NCI-H1092 (cell line): ENCODE measurements around the gene PLCD4.
A peak's percentile ranks its signal among the peaks of the same experiment; 100 is the strongest.

ENCODE experiments used
- DNase-seq: peaks from one replicate; lab custom pipeline; 2025; lab: John Stamatoyannopoulos, UW

PLCD4 gene

DNA sequence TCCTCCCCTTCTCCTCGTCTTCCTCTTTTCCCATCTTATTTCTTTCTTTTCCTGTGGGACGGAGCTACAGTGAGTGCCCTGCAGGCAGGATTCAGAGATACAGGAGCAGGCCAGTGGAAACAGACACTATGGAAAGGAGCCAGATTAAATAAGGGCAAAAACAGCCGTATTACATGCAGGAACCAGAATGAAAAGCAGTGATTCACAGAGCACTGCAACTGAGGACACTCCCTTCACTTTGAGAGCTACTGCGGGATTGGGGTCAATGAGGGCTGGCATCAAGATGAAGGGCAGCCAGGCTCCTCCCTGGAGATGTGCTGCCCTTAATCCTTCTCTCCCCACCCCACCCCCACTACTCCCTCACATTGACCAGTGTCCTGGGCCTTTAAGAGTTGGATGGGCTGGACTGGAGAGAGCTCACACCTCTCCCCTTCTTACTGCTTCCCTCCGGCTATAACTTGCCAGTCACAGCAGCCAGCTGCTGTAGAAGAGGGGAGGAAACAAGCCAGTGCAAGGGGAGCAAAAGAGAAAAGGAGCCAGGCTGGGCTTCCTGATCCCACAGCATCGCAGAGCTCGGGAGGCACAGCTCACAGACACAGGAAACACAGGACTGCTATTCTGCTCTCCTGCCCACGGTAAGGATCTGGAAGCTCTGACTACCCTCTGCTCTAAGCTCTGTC is at the start of gene PLCD4:
TSS of gene PLCD4 (plus strand) at position 464 of the 680 bp plus-strand sequence. CDS start 7,841 bp downstream, outside the sequence.
- peak; percentile 14 for DNase-seq

DNA sequence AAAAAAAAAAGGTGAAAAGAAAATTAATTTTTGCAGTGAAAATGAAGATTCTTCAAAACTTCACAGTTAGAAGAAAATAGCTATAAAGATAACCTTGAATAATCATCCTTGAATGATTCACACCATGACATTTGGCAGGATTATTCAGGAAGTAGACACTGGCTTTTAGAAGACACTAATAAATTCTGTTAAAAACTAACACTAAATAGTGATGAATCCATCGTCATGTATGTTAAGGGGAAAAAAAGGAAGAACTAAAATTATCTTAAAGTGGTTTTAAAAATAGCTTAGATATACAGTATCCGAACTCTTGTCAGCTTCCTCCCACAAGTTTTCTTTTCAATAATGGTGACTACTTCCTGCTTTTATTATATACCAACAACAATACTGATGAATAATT is 49.8 kb upstream of the PLCD4 start:
- no peak for DNase-seq

GRCh38 chr2:218558986-218559385 is 48.7 kb upstream of the PLCD4 start:
- DNase-seq: no peak

DNA sequence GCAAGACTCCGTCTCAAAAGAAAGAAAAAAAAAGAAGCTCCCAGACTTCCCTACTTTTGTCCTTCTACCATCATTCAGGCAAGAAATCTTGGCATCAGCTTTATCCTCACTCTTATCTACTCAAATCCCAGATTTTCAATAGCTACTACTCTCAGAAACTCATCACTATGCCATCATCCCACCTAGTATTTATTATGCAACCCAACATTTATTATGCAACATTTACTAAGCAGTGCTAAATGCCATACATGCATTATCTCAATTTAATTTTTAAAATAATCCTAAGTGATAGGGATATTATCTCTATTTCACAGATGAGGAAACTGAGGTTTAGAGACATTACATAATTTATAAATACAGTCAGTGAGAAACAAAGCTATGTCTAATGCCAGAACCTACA is 43.6 kb upstream of the PLCD4 start:
- no peak for DNase-seq

- DNase-seq: no peak
These were observed 41.4 kb upstream of the PLCD4 start for GRCh38 chr2:218566296-218566695.

GRCh38 chr2:218567797-218568189 is 39.9 kb upstream of the PLCD4 start:
- DNase-seq: peak; percentile 59

GRCh38 chr2:218568190-218569037 is 39.3 kb upstream of the PLCD4 start, which contains the start of the genes CNOT9 and USP37:
TSS of gene CNOT9 (plus strand) at chr2:218568839. CDS start at chr2:218568955, 116 bp downstream.
TSS of gene USP37 (minus strand) at chr2:218568351. CDS start at chr2:218558653, 9,698 bp downstream.
- peak; percentile 95 for DNase-seq

DNA sequence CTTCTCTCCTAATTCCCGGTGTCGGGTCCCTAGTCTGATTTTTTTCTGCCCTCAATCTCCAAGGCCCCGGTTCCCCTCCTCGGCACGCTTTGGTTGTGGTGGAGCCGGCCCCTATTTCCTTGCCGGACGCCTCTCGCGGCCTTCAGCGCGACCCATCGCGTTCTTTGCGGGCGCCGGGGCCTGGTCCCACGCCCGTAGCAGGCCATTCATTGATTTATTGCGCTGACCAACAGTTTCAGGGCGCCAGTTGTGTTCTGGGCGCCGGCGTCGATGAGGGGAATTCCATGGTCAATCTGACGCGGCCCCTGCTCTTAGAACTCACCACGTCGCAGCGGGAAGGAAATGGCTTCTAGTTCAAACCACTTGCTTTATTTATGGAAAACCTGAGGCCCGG is 38.7 kb upstream of the PLCD4 start:
- DNase-seq: no peak

DNA sequence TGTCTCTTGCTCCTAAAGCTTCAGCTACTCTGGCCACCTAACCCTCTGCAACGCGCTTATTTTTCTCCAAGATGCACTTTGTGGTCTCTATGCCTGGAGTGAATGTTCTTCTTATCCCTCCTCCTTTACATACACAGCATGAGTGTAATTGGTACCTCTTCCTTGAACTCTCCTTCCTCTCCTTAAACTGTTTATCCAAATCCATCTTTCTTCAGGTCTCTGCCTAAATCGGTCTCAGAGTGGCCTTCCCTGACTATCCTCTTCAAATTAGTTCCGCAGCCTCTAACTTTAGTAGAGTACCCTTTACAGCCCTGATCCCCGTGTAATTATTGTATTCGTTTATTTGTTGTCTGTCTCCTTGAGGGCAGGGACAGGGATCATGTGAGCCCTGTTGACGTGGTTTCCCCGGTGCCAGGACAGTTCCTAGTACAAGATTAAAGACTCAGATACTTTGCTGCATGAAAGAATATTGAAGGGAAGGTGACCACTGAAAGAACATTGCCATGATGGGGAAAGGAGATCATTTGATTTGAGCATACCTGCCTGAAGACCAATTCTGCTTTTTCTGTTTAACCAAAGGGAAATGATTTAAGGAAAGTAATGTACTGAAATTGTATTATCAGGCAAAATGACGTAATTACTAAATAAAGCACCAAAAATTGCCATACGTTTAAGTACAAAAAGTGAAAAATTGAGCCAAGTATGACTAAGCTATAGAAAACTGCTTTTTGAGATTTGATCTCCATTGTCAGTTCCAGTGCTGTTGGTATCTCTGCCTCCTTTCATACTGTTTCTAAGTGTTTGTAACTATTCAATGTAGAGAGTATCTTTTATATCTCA is 37.8 kb upstream of the PLCD4 start:
- no peak for DNase-seq

GRCh38 chr2:218570850-218571249 is 36.8 kb upstream of the PLCD4 start:
- DNase-seq: no peak

GRCh38 chr2:218576854-218577253 is 30.8 kb upstream of the PLCD4 start:
- no peak for DNase-seq

- no peak for DNase-seq
These were observed 30.0 kb upstream of the PLCD4 start for GRCh38 chr2:218577482-218578220.

DNA sequence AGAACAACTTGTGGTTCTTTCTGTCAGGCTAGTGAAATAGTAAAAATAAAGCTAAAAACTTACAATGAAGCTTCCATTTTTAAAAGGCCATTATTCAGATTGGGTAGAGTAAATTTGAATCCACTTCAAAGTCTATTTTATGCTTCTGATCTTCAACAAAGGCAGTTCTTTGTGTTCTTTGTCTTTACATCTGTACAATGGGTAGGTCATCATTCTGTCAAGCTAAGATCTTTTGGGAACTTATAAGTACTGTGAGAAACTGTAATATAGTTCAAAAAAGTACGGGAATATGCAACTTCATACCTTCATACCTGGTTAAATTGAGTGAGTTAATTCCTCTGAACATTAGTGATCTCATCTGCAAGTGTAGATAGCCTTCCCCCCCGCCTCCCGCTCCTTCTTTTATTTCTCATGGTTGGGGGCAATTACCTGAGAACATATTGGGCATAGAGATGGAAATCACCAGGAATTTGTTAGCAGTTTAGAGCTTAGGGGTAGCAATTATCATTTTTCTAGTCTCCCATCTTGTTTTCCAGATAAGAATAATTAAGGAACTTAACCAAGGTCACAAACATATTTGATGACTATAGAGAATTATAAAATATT is 29.3 kb upstream of the PLCD4 start:
- DNase-seq: no peak

DNA sequence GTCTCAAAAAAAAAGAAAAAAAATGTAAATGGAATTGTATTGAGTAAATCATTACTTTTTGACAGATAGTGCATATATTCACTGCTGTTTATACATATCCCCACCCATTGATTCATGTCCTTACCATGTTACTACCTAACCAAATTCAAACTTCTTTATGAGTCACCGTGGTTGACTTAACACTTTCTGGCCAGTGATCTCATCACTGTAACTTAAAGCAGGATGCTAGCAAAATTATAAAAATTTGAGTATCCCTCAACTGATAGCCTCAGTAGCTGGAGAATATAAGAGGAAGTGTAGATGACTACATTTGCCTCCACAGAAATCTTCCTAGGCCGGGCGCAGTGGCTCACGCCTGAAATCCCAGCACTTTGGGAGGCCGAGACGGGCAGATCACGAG is 25.6 kb upstream of the PLCD4 start:
- no peak for DNase-seq

DNA sequence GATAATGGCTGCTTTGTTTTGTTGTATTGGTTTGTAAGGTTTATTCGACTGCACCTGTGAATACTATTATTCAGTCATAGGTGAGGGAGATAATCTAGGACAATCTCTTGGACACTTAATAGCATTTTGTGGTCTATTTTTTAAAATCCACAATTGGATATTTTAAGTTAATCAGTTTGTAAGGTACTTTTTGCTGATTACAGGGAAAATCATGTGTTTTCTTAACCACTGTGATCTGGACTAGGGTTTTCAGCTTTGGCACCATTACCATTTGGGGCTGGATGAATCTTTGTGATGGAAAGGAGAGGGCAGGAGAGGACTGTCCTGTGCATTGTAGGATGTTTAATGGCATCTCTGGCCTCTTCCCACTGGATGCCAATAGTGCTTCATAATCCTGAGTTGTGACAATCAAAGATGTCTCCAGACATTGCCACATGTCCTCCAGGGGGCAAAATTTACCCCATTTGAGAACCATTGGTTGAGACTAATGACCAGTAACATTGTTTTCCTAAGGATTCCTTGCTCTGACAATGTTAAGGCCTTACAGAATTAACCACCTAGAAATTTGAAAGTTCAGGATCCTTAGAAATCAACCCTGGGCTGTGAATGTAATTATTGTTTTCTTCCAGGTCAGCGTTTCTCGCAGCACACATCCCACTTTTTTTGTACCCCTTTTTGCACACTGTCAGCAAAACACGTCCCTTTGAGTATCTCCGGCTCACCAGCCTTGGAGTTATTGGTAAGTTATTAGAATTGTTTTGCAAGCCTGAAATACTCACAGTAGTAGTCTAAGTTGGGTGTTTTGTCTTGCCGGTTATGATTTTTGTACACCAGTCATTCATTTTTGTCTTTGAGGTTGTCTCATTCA is 23.5 kb upstream of the PLCD4 start:
- no peak for DNase-seq

DNA sequence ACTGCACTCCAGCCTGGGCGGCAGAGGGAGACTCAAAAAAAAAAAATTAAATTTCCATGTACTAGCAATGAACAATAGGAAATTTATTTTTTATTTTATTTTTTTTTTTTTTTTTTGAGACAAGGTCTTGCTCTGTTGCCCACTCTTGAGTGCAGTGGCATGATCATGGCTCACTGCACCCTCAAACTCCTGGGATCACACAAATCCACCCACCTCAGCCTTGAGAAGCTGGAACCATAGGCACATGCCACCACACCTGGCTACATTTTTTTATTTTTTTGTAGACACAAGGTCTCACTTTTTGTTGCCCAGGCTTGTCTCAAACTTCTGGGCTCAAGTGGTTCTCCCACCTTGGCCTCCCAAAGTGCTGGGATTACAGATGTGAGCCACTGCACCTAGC is 22.2 kb upstream of the PLCD4 start:
- DNase-seq: no peak

DNA sequence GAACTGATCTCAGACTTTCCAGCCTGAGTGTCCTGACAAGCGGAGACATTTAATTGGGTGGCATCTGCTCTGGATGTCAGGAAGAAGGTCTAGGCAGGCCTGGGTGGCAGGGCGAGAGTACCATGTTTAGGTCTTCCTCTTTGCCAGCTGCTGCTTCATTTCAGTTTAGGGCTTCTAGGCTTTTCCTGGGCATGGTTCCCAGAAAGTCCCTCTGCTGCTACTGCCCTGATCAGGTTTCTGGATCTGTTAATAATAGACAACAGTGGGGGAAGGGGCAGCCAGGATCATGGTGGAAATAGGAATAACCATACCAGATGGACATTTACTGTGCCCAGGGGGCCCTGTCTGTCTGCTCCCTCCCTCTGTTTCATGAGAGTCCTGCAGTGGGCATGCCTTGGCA is 2.3 kb upstream of the PLCD4 start:
- DNase-seq: peak; percentile 79

DNA sequence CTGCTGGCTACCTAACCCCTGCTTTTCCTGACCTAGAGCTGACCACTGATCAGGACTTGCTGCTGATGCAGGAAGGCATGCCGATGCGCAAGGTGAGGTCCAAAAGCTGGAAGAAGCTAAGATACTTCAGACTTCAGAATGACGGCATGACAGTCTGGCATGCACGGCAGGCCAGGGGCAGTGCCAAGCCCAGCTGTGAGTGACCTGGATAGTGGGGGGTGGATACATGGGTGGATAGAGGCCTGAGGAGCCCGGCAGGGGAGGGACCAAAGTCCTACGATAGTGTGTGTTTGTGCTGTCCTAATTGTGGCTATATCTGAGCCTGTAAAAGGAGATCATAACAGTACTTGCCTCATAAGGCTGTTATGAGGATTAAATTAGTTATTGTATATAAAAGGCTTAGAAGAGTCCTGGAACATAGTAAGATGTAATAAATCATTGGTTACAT is 8.2 kb downstream of the PLCD4 start:
- no peak for DNase-seq

- peak; percentile 1 for DNase-seq
These were observed 10.6 kb downstream of the PLCD4 start for GRCh38 chr2:218618102-218618860.
